ENCODE measurements around the gene RFC4. TPM values are rescaled to one million over a fixed set of nuclear protein-coding genes. Genes with fewer than 3 reads are reported as not detected.

The RFC4 gene
- polyA plus RNA-seq, 4 donors, result 47.2 to 60.5 (median 50.3) TPM

DNA sequence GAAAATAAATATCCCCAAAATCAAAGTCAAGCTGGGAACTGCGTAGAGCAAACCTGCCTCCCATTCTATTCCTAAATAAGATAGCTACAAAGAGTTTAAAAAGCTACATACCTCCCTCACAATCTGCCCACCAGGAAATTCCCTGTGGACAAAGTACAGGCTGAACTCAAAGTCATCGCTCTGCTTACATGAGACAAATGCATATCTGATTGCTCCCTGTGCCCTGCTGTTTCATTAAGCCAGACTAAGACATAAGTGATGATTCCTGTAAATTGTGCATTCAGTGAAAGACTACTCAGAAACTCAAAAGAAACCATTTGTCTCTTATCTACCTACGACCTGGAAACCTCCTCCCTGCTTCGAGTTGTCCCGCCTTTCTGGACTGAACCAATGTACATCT is 51.4 kb downstream of the RFC4 start:
- no peak for DNase-seq (ENCODE audit: low read depth in 4 of 4, low spot score in 2 of 4)

DNA sequence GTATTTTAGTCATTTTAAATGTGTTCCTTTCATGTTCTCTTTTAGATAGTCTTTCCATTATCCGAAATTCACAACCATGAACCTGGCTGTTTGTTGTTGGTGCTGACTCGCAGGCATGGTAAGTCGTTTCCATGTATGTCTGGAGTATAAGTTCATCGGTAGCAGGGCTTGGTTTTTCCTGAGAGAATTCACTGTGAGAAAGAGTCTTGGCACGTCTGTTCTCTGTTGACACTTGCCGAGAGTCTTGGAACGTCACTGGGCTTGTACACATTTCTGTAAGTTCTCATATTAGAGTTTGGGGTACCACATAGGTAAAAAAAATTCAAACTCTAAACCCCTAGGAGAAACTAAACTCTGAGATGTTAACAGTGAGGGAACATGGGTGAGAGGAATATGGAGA is 52.3 kb downstream of the RFC4 start:
- no peak for DNase-seq (ENCODE audit: low read depth in 4 of 4, low spot score in 2 of 4)

DNA sequence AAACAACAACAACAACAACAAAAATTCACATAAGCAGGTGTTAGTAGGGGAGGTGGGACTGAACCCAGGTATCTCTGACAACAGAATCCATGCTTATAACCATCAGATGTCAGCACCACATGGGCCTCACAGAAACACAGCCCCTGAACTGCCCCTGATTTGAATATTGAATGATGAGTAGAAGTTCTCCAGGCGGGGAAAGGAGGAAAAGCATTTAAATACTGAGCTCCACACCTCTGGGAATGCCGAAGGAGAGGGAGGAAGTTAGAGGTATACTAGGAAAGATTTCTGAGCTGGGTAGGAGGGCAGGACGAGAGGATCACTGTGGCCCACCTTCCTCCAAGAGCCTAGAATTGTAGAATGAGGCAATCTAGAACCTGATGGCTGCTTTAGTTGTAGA is 54.8 kb downstream of the RFC4 start:
- no peak for DNase-seq (ENCODE audit: low read depth in 4 of 4, low spot score in 2 of 4)

DNA sequence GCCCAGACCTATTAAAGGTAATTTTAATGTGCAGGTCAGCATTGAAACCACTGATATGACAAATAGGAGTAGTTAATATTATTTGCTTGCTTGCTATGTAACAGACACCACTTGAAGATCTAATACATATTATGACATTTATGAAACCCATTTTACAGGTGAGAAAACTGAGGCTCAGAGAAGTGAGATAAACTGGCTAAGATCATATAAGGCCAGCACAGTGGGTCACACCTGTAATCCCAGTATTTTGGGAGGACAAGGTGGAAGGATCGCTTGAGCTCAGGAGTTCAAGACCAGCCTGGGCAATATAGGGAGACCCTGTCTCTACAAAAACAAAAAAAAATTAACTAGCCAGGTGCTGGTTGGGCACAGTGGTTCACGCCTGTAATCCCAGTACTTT is 56.0 kb downstream of the RFC4 start:
- no peak for DNase-seq (ENCODE audit: low read depth in 4 of 4, low spot score in 2 of 4)

DNA sequence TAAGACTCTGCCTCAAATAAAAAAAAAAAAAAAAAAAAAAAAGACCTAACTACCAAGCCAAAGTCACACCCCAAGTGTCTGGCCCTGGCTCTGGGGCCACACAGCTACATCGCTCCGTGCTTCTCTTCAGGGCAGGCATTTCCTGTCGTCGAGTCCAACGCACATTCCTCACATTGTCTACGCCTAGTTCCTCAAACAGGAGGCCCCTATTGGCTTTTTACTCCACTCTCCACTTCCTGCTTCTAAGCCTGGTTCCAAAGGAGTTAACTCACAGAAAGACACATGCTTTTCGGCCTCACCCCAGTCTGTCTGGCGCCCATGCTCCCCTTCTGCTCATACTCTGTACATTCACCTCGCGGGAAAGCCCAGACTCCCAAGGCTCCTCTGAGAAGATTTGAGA is 60.3 kb downstream of the RFC4 start:
- DNase-seq (ENCODE audit: low read depth in 4 of 4, low spot score in 2 of 4), result no peak

DNA sequence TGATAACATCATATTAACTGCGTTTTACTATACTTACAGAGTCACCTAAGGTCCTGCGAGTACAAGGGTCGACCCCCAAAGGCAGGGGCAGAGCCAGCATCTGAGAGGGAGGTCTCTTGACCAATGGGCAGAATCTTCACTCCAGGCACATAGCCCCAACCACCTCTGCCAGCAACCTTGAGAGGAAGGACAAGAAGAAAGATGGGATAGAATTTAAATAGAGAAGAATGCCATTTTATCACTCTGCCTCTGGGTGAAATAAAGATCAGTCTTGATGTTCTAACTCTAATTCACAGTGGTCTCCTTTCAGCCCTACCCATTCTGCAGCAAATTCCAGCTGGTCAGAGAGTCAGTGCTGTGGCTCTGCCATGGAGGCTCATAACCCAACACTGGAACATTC is 62.6 kb downstream of the RFC4 start:
- no peak for DNase-seq (ENCODE audit: low read depth in 4 of 4, low spot score in 2 of 4)

DNA sequence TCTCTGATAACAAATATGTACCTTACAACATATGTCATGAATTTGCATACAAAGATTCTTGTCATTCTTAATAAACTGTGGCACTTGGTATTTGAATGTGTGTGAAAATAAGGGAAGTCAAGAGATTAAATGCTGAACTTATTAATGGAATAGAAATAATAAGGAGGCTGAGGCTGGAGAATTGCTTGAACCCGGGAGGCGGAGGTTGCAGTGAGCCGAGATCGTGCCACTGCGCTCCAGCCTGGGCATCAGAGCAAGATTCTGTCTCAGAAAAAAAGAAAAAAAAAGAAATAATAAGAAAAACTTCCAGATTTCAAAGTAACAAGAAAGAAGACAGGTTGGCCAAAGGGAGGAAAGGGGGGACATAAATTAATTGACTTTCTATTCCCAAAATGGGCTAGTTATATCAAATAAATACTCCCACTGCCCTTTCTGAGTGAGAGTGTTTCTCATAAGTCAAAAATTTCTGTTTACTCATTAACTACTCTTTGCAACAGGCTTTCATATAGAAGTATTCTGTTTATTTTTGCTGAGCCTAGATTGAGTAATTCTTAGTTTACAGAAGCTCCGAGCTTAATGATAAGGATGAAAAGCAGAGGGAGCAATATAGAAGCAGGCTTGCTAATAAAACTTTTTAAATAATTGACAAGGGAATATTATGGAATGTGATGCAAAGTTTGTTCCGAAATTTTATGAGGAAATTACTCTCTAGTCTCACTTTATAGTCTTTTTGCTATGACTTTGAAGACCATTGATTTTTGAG is 63.5 kb downstream of the RFC4 start:
- DNase-seq (ENCODE audit: low read depth in 4 of 4, low spot score in 2 of 4), result no peak

Other genes with a start within 250 kb of the RFC4 start
- gene TBCCD1, start 239.1 kb downstream of the RFC4 start, polyA plus RNA-seq (ENCODE audit: insufficient read length in 4 of 4), result 10 to 100 TPM; 19.1 to 22.8 (median 21.2) TPM
- 10 to 100 TPM; 63.6 to 78.2 (median 71.5) TPM for gene DNAJB11, start 235.8 kb downstream of the RFC4 start, polyA plus RNA-seq (ENCODE audit: insufficient read length in 4 of 4)
- 10 to 100 TPM in 1 of 4 donors, under 1 TPM in 3; 0.37 to 90.9 (median 0.51) TPM for gene AHSG, start 193.4 kb downstream of the RFC4 start, polyA plus RNA-seq (ENCODE audit: insufficient read length in 4 of 4)
- gene FETUB, start 166.1 kb downstream of the RFC4 start, polyA plus RNA-seq (ENCODE audit: insufficient read length in 4 of 4), result under 1 TPM in 3 of 4 donors, not detected in 1; 0.33 to 0.65 (median 0.48) TPM
- 1 to 10 TPM; 1.8 to 2.9 (median 2.2) TPM for gene HRG, start 140.5 kb downstream of the RFC4 start, polyA plus RNA-seq (ENCODE audit: insufficient read length in 4 of 4)
- gene KNG1, start 89.1 kb downstream of the RFC4 start, polyA plus RNA-seq (ENCODE audit: insufficient read length in 4 of 4), result 100 to 1,000 TPM; 109 to 220 (median 138) TPM
- gene EIF4A2, start 22.9 kb downstream of the RFC4 start, polyA plus RNA-seq (ENCODE audit: insufficient read length in 4 of 4), result 100 to 1,000 TPM; 735 to 959 (median 830) TPM
- under 1 TPM in 1 of 4 donors, not detected in 3; 0.03 TPM for gene ADIPOQ, start 36.2 kb upstream of the RFC4 start, polyA plus RNA-seq (ENCODE audit: insufficient read length in 4 of 4)
- gene ST6GAL1, start 124.0 kb upstream of the RFC4 start, polyA plus RNA-seq (ENCODE audit: insufficient read length in 4 of 4), result 10 to 100 TPM; 59.8 to 88.3 (median 72.0) TPM